ENCODE results near the gene PCSK6. TPM values are rescaled to one million over a fixed set of nuclear protein-coding genes. Genes with fewer than 3 reads are reported as not detected.
A peak's percentile ranks its signal among the peaks of the same experiment; 100 is the strongest.

Gene PCSK6
- total RNA-seq, 1 experiment from 2014 or later = 3.7 TPM

DNA sequence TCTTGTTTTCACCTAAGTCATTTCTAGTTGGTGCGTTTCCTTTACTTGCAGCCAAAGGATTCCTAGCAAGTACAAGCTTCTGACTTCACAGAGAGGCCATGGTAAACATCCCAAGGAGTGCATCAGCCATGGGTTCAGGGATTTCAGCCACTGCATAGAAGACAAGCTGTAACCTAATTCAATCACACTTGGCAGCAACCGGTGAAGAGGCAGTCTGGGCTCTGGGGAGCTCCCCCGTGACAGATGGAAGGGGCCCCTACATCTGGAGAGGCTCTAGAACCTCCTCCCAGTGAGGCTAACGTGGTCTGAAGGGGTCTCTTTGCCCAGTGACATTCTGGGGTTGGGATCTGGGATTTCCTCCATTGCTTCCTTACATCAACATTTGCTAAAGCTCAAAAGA lies 186.1 kb downstream of the PCSK6 start:
- Histone ChIP-seq H2AFZ (ENCODE audit: low read length) (no peak overlapping the region), H3K36me3 (ENCODE audit: low read depth, low read length) (no peaks in the 10 kb centered on the region), H3K27me3 (ENCODE audit: low read length) (no peaks in the 10 kb centered on the region), H3K9ac (ENCODE audit: low read length) (no peak overlapping the region), H3K79me2 (ENCODE audit: low read length) (no peaks in the 10 kb centered on the region), H3K4me1 (ENCODE audit: insufficient read depth, low read length) (no peaks in the 10 kb centered on the region), H4K20me1 (ENCODE audit: low read length) (no peaks in the 10 kb centered on the region), H3K9me3 (ENCODE audit: low read length) (no peaks in the 10 kb centered on the region), H3K4me2 (ENCODE audit: low read length) (no peak overlapping the region), H3K9me2 (replicated peaks; ENCODE audit: low read length) (no peaks in the 10 kb centered on the region), H3K27ac (ENCODE audit: low read length) (no peak overlapping the region), H3F3A (ENCODE audit: low read length, unreplicated experiment) (no peaks in the 10 kb centered on the region), H3K4me3 (ENCODE audit: low read length) (no peak overlapping the region)
- intact Hi-C loops (cut with micrococcal nuclease) = no loop called here
- DNase-seq = no peak
- ChIA-PET POLR2A (ENCODE audit: unreplicated experiment) (no interaction called here), CTCF (no interaction called here)
- no peak for TF ChIP-seq EZH2 (IDR thresholded peaks at IDR 0.05; ENCODE audit: low read length, unreplicated experiment)
- TF ChIP-seq EZH2phosphoT487 (IDR thresholded peaks at IDR 0.05; ENCODE audit: borderline replicate concordance, low read length) = no peak
- TF ChIP-seq, protein P1, sequence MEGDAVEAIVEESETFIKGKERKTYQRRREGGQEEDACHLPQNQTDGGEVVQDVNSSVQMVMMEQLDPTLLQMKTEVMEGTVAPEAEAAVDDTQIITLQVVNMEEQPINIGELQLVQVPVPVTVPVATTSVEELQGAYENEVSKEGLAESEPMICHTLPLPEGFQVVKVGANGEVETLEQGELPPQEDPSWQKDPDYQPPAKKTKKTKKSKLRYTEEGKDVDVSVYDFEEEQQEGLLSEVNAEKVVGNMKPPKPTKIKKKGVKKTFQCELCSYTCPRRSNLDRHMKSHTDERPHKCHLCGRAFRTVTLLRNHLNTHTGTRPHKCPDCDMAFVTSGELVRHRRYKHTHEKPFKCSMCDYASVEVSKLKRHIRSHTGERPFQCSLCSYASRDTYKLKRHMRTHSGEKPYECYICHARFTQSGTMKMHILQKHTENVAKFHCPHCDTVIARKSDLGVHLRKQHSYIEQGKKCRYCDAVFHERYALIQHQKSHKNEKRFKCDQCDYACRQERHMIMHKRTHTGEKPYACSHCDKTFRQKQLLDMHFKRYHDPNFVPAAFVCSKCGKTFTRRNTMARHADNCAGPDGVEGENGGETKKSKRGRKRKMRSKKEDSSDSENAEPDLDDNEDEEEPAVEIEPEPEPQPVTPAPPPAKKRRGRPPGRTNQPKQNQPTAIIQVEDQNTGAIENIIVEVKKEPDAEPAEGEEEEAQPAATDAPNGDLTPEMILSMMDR (conservative IDR thresholded peaks at IDR 0.05; ENCODE audit: low read depth, low read length) = no peak
- no TSS peak for BruUV-seq (replicated peaks)
- no peak for ATAC-seq

DNA sequence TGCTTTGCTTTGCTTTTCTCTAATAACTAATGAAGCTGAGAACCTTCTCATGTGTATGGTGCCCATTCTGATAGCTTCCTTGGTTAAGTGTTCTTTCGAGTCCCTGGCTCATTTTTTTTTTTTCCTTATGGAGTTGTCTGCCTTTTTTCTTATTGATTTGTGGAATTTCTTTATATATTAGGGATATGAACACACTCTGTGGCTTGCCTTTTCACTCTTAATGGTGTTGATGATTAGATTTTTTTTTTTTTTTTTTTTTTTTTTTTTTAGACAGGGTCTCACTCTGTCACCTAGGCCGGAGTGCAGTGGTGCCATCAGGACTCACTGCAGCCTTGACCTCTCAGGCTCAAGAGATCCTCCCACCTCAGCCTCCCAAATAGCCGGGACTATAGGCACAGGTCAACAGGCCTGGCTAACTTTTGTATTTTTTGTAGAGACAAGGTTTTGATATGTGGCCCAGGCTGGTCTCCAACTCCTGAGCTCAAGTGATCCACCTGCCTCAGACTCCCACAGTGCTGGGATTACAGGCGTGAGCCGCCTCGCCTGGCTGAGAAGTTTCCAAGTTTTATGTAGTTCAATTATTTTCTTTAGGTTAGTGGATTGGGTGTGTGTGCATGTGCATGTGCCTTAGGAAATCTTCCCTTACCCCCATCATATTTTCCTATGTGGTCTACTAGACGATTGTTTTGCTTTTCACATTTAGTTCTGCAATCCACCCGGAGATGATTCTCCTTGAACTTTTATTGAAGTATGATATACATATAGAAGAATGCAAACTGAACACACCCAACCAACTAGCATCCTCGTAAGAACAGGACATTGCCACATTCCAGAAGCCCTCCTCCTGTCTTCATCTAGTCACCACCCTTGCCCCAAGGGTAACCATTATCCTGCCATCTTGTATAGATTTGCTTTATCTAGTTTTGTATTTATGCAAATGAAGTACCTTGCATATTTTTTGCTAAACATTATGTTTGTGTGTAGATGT lies 192.8 kb downstream of the PCSK6 start:
- Histone ChIP-seq H2AFZ (ENCODE audit: low read length) (no peak overlapping the region), H3K9ac (ENCODE audit: low read length) (no peak overlapping the region)

More for the DNA sequence above, 192.8 kb downstream of the PCSK6 start:
- CTCF ChIA-PET = interaction anchor here (0.6 kb wide), 1 partner anchor 289 kb away, joined by 3 read pairs; no protein-coding TSS in a partner anchor
- H3K79me2 ChIP-seq (ENCODE audit: low read length) = peaks cover 34% of the 10 kb centered on the region
- H3K9me3 ChIP-seq (ENCODE audit: low read length) = no peaks in the 10 kb centered on the region
- peaks cover 4% of the 10 kb centered on the region for H3F3A ChIP-seq (ENCODE audit: low read length, unreplicated experiment)
- no peaks in the 10 kb centered on the region for H3K9me2 ChIP-seq (replicated peaks; ENCODE audit: low read length)
- H3K27me3 ChIP-seq (ENCODE audit: low read length) = no peaks in the 10 kb centered on the region
- intact Hi-C loops (cut with micrococcal nuclease) = loop anchor here (10.0 kb wide), 1 partner anchor 278 kb away; no protein-coding TSS in a partner anchor
- peaks cover 32% of the 10 kb centered on the region for H3K4me1 ChIP-seq (ENCODE audit: insufficient read depth, low read length)
- H4K20me1 ChIP-seq (ENCODE audit: low read length) = peaks cover 28% of the 10 kb centered on the region
- peak; percentile 51 for ATAC-seq
- peak overlapping the region; percentile 100 for H3K4me3 ChIP-seq (ENCODE audit: low read length)
- H3K27ac ChIP-seq (ENCODE audit: low read length) = peak overlapping the region; percentile 17
- TF ChIP-seq EZH2 (IDR thresholded peaks at IDR 0.05; ENCODE audit: low read length, unreplicated experiment) (no peak), EZH2phosphoT487 (IDR thresholded peaks at IDR 0.05; ENCODE audit: borderline replicate concordance, low read length) (no peak)
- TF ChIP-seq, protein P1 (conservative IDR thresholded peaks at IDR 0.05; ENCODE audit: low read depth, low read length) = no peak
- no TSS peak for BruUV-seq (replicated peaks)
- H3K4me2 ChIP-seq (ENCODE audit: low read length) = peak overlapping the region; percentile 81
- peaks cover 3% of the 10 kb centered on the region; the same call in 1 of the 2 replicates for H3K36me3 ChIP-seq (ENCODE audit: low read depth, low read length)
- POLR2A ChIA-PET (ENCODE audit: unreplicated experiment) = interaction anchor here (0.6 kb wide), 1 partner anchor 427 kb away, joined by 3 read pairs; no protein-coding TSS in a partner anchor
- peak; percentile 70 for DNase-seq

All from PC-3 (cell line).